Upper lobe of right lung (tissue), 1 donor: ENCODE measurements around the gene LPIN3. TPM values are rescaled to one million over a fixed set of nuclear protein-coding genes. Genes with fewer than 3 reads are reported as not detected.

Experiments
- ATAC-seq: fragments of 200-7000 bp; cut with Tn5 transposase; one replicate; pipeline ENCODE4 v1.9.1; 2020; ENCODE audit warnings: mild to moderate bottlenecking, moderate library complexity
- DNase-seq: peaks from one replicate; pipeline ENCODE4 v3.0.0-alpha.2; 2020
- H3K27ac ChIP-seq: fragments of 200-600 bp; one replicate; pipeline ENCODE4 v1.8.0; 2022
- H3K27me3 ChIP-seq: fragments of 200-600 bp; one replicate; pipeline ENCODE4 v1.8.0; 2022; ENCODE audit warnings: mild to moderate bottlenecking
- H3K36me3 ChIP-seq: fragments of 200-600 bp; one replicate; pipeline ENCODE4 v1.8.0; 2022
- H3K4me1 ChIP-seq: fragments of 200-600 bp; one replicate; pipeline ENCODE4 v1.8.0; 2022
- H3K4me3 ChIP-seq: fragments of 200-600 bp; one replicate; pipeline ENCODE4 v1.8.0; 2022; ENCODE audit warnings: mild to moderate bottlenecking
- H3K9me3 ChIP-seq: fragments of 200-600 bp; one replicate; pipeline ENCODE4 v1.8.0; 2022
- CTCF ChIP-seq: fragments of 200-600 bp; IDR thresholded peaks from one replicate; pipeline ENCODE4 v1.8.0; 2022; ENCODE audit warnings: antibody characterized with exemption
- intact Hi-C: fragments of 100-400 bp; cut with DNase I; formaldehyde crosslinking; loops from one replicate; pipeline ENCODE4 v1.11.0; 2022
- total RNA-seq: library from RNA; stranded (reverse); fragmentation: NEBNext Ultra II Directional; extraction: Animal tissue kit (Norgen Biotek cat#: 25700); gene quantifications from one replicate; pipeline ENCODE4 v1.2.1, GENCODE V29; 2021
- donor health status: DM: no; HTN: yes; CAD: no; lungs with severe emphysema.

Gene LPIN3
- total RNA-seq, 1 donor from 2014 or later, result 18.4 TPM

- Histone ChIP-seq H3K4me3 (no peak overlapping the region), H3K36me3 (no peaks in the 10 kb centered on the region), H3K4me1 (peaks cover 16% of the 10 kb centered on the region), H3K9me3 (no peaks in the 10 kb centered on the region), H3K27ac (no peak overlapping the region), H3K27me3 (no peaks in the 10 kb centered on the region)
- TF ChIP-seq CTCF, result no peak
- intact Hi-C loops, result no loop called here
- no peak for ATAC-seq
- DNase-seq, result no peak
Measured at GRCh38 chr20:41304002-41304401, 36.6 kb upstream of the LPIN3 start.

- DNase-seq, result no peak
- Histone ChIP-seq H3K27ac (no peak overlapping the region), H3K36me3 (no peaks in the 10 kb centered on the region), H3K4me3 (no peak overlapping the region), H3K27me3 (no peaks in the 10 kb centered on the region), H3K9me3 (no peaks in the 10 kb centered on the region), H3K4me1 (peaks cover 21% of the 10 kb centered on the region)
- TF ChIP-seq CTCF, result no peak
- ATAC-seq, result no peak
- intact Hi-C loops, result no loop called here
Measured at GRCh38 chr20:41304424-41305079, 36.1 kb upstream of the LPIN3 start.

GRCh38 chr20:41306061-41306727 is 34.4 kb upstream of the LPIN3 start:
- intact Hi-C loops, result no loop called here
- no peaks in the 10 kb centered on the region for H3K9me3 ChIP-seq
- no peak for ATAC-seq
- no peak for DNase-seq
- no peaks in the 10 kb centered on the region for H3K27me3 ChIP-seq
- H3K27ac ChIP-seq, result no peak overlapping the region
- peaks cover 17% of the 10 kb centered on the region for H3K4me1 ChIP-seq
- H3K36me3 ChIP-seq, result no peaks in the 10 kb centered on the region
- TF ChIP-seq CTCF, result no peak
- no peak overlapping the region for H3K4me3 ChIP-seq

DNA sequence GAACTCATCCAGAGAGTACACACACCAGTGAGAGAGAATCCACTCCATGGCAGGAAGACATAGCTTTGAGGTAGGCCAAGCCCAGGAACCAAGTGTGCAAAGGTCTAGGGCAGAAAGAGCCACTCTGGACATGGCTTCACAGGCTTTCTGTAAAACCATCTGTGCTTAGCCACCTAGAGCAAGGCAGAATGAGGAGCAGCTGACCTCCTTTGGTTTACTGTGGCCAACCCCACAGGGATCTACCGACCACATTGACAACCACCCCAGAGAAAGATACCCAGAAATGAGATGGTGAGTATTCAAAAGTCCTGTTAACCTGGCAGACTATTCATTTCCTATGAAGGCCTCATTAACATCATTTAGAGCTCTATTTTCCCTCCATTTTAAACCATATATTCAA is 33.6 kb upstream of the LPIN3 start:
- H3K27me3 ChIP-seq, result no peaks in the 10 kb centered on the region
- no peak for TF ChIP-seq CTCF
- peaks cover 17% of the 10 kb centered on the region for H3K4me1 ChIP-seq
- H3K27ac ChIP-seq, result no peak overlapping the region
- H3K4me3 ChIP-seq, result no peak overlapping the region
- ATAC-seq (no peak), DNase-seq (no peak)
- H3K36me3 ChIP-seq, result no peaks in the 10 kb centered on the region
- no peaks in the 10 kb centered on the region for H3K9me3 ChIP-seq
- intact Hi-C loops, result no loop called here

DNA sequence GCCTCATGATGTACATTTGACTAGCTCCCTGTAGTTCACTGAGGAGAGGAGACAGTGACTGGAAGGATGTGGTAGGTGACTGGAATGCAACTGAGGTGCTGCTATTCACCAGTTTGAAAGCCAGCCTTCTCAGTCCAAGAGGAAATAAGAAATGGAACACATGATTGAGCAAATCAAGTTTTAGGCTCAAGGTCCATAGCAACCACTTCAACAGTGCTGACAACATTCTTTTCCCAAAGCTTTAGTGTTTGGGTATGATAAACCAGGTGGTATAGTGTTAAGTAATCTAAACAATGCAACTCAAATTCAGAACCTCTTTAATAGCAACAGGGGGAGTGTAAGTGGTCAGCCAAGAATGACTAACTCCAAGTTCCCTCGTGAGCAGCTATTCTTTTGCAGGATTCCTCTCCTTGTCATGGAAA is 32.3 kb upstream of the LPIN3 start:
- Histone ChIP-seq H3K4me3 (no peak overlapping the region), H3K27ac (peak overlapping the region; percentile 62), H3K4me1 (peaks cover 17% of the 10 kb centered on the region), H3K9me3 (no peaks in the 10 kb centered on the region), H3K27me3 (no peaks in the 10 kb centered on the region), H3K36me3 (no peaks in the 10 kb centered on the region)
- DNase-seq (no peak), ATAC-seq (peak; percentile 76)
- intact Hi-C loops, result no loop called here
- no peak for TF ChIP-seq CTCF
